GM12872 (cell line): ENCODE data around the gene RBM34.

Experiments
- CTCF ChIP-seq: IDR thresholded peaks from 3 replicates; pipeline ENCODE4 v1.5.1; 2011; ENCODE audit warnings: low read depth, mild to moderate bottlenecking, low read length, moderate library complexity; ENCODE audit not compliant: insufficient read depth

RBM34 gene

GRCh38 chr1:235100194-235100772, 60.8 kb downstream of the RBM34 start:
- TF ChIP-seq CTCF: no peak

- no peak for TF ChIP-seq CTCF
Measured at GRCh38 chr1:235098991-235099390, 62.1 kb downstream of the RBM34 start.

DNA sequence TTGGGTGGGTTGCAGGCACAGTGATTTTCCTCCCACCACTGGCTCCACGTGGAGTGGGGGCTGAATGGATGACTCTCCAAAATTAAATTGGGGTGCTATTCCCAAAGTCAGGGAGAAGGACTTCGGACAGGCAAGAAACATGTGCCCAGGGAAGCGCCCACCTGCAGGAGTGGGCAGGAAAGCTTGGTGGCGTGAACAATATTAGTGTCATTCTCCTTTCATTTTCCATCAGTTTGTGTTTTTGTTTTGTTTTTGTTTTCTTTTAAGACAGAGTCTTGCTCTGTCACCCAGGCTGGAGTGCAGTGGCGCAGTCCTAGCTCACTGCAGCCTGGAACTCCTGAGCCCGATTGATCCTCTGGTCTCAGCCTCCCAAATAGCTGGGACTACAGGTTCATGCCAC, 62.5 kb downstream of the RBM34 start:
- no peak for TF ChIP-seq CTCF

DNA sequence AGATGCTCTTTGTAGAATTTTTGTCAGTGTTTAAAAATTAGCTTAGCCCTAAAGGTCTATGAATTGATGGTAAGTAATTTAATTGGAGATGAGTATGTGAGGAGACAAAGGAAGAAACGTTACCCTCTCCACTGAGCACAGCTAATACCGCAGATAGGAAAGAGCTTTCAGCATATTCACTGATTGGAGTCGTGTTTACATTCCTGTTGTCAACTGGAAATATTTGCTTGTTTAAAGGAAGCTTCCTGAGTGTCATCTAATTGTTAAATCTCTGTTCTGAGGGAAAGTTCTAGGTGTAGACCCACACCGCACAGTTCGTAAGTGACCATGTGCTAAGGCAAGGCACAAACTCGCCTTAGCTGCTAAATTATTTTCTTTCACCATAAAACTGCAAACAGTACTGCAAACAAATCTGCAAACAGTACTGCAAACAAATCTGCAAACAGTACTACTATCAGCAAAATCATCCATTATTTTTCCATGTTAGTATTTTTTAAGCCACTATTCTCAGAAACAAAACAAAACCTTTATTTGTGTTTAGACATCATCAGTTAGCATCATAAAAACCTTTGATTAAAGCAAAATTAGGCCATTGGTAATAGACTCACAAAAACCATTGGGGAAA, 65.0 kb downstream of the RBM34 start:
- TF ChIP-seq CTCF: no peak

GRCh38 chr1:235093696-235094592, 67.1 kb downstream of the RBM34 start:
- peak; percentile 93 for TF ChIP-seq CTCF

- peak; percentile 21; the same call in 1 of the 3 replicates for TF ChIP-seq CTCF
Measured at GRCh38 chr1:235093013-235093695, 67.9 kb downstream of the RBM34 start.
